ENCODE results near the gene GYS2.

GRCh38 chr12:21545557-21545956 lies 59.1 kb downstream of the GYS2 start:
- TF ChIP-seq CTCF (conservative IDR thresholded peaks at IDR 0.05; ENCODE audit: low read depth, low read length) (no peak), EZH2 (IDR thresholded peaks at IDR 0.05; ENCODE audit: low read length, unreplicated experiment) (no peak), EZH2phosphoT487 (IDR thresholded peaks at IDR 0.05; ENCODE audit: borderline replicate concordance, low read length) (no peak)

All from PC-3 (cell line).